SK-N-SH treated with all-trans-retinoic acid at 6 μM for 48 hours (cell line): ENCODE measurements around the gene NEIL1.

Experiments used
- ESRRG ChIP-seq: fragments of 250-450 bp; sonication (Bioruptor Pico); IDR thresholded peaks from 2 replicates; pipeline ENCODE4 v1.6.1; 2021; ENCODE audit warnings: mild to moderate bottlenecking
- PATZ1 ChIP-seq: fragments of 250-450 bp; sonication (Bioruptor Pico); IDR thresholded peaks from 2 replicates; pipeline ENCODE4 v1.8.0; 2020; ENCODE audit warnings: mild to moderate bottlenecking, moderate library complexity, borderline replicate concordance
- PPARA ChIP-seq: fragments of 250-450 bp; sonication (Bioruptor Pico); IDR thresholded peaks from 2 replicates; pipeline ENCODE4 v1.5.0; 2020; ENCODE audit warnings: mild to moderate bottlenecking, borderline replicate concordance

GRCh38 chr15:75362642-75363249, 15.9 kb downstream of the NEIL1 start:
- TF ChIP-seq ESRRG (CRISPR knock-in tag) (no peak), PATZ1 (CRISPR knock-in tag) (no peak), PPARA (CRISPR knock-in tag) (no peak)
